Thyroid gland (tissue), 4 donors: Measurements from ENCODE around the gene PAPPA2. TPM values are rescaled to one million over a fixed set of nuclear protein-coding genes. Genes with fewer than 3 reads are reported as not detected.

ENCODE experiments used
- DNase-seq, 2 donors: peaks; one replicate each; pipeline ENCODE4 v3.0.0-alpha.2; 2019
- H3K27ac ChIP-seq, 3 donors: fragments of 200-600 bp; sonication (generic); 1 replicate in 2 of 3; 2 replicates in 1 of 3; pipeline ENCODE4 v1.5.1; 2016 to 2019; ENCODE audit warnings: mild to moderate bottlenecking in 1 of 3, moderate library complexity in 1 of 3
- H3K27me3 ChIP-seq: fragments of 200-600 bp; sonication (generic); one replicate; pipeline ENCODE4 v1.5.1; 2019
- H3K36me3 ChIP-seq, 2 donors: fragments of 200-600 bp; sonication (generic); one replicate each; pipeline ENCODE4 v1.5.1; 2016 to 2019
- H3K4me1 ChIP-seq, 2 donors: fragments of 200-600 bp; sonication (generic); one replicate each; pipeline ENCODE4 v1.5.1; 2017 to 2019
- H3K4me3 ChIP-seq, 3 donors: fragments of 200-600 bp; sonication (generic); replicated peaks in 1 of 3; 1 replicate in 2 of 3; 2 replicates in 1 of 3; pipeline ENCODE4 v1.5.1; 2016; ENCODE audit warnings: mild to moderate bottlenecking in 1 of 3
- H3K9me3 ChIP-seq: fragments of 200-600 bp; sonication (generic); one replicate; pipeline ENCODE4 v1.5.1; 2017
- POLR2A ChIP-seq, 2 donors: fragments of 450-650 bp; IDR thresholded peaks; one replicate each; pipeline ENCODE4 v1.6.1; 2017; ENCODE audit warnings: antibody characterized with exemption in 2 of 2, mild to moderate bottlenecking in 2 of 2, moderate library complexity in 1 of 2
- WGBS, 2 donors: methylation state at CpG; one replicate each; pipeline ENCODE4 v1.1.5; 2017; 5-methylcytosine and 5-hydroxymethylcytosine counted together
- intact Hi-C: fragments of 100-400 bp; cut with DNase I; formaldehyde crosslinking; loops from one replicate; pipeline ENCODE4 v1.15.1; 2023
- total RNA-seq, 4 donors: library from RNA; depleted of rRNA; stranded (reverse); fragments of >200 nt; gene quantifications; one replicate each; pipeline ENCODE4 v1.2.3, GENCODE V29; 2016
- TF ChIP-seq, protein P1 (sequence below), 6 experiments: fragments of 200-600 bp in 3 of 6; fragments of 450-650 bp in 3 of 6; sonication (generic) in 3 of 6; IDR thresholded peaks; one replicate each; pipeline ENCODE4 v1.5.1; 2016 to 2019; ENCODE audit warnings: antibody characterized with exemption in 6 of 6, mild to moderate bottlenecking in 2 of 6, inconsistent platforms in 1 of 6, moderate library complexity in 1 of 6

PAPPA2 gene
- total RNA-seq, 4 donors from 2014 or later = 1.1 to 2.7 (median 1.6) TPM

DNA sequence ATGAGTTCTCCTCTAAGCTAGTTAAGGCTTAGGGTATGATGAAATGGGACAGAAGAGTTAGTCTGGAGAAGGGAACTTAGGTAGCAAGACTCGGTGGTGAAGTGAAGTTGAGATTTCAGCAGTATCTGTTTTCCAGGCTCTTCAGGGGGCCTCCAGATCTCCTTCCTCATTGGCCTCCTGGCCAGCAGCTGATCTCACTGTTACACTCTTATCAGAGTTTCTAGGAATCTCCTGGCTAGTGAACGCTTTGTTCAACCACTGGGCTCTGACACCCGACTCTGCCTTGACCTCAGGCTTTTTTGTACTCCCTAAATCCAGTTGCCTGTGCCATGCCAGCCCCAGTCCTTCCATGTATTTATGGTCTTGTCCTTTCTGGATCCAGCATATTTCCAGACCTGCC, 390.5 kb downstream of the PAPPA2 start:
- Histone ChIP-seq H3K36me3 (no peaks in the 10 kb centered on the region), H3K27ac (no peak overlapping the region), H3K4me1 (no peaks in the 10 kb centered on the region), H3K27me3 (no peaks in the 10 kb centered on the region), H3K9me3 (no peaks in the 10 kb centered on the region), H3K4me3 (no peak overlapping the region)
- TF ChIP-seq, protein P1, sequence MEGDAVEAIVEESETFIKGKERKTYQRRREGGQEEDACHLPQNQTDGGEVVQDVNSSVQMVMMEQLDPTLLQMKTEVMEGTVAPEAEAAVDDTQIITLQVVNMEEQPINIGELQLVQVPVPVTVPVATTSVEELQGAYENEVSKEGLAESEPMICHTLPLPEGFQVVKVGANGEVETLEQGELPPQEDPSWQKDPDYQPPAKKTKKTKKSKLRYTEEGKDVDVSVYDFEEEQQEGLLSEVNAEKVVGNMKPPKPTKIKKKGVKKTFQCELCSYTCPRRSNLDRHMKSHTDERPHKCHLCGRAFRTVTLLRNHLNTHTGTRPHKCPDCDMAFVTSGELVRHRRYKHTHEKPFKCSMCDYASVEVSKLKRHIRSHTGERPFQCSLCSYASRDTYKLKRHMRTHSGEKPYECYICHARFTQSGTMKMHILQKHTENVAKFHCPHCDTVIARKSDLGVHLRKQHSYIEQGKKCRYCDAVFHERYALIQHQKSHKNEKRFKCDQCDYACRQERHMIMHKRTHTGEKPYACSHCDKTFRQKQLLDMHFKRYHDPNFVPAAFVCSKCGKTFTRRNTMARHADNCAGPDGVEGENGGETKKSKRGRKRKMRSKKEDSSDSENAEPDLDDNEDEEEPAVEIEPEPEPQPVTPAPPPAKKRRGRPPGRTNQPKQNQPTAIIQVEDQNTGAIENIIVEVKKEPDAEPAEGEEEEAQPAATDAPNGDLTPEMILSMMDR (IDR thresholded peaks at IDR 0.05) = no peak
- no peak for TF ChIP-seq POLR2A (IDR thresholded peaks at IDR 0.05)
- intact Hi-C loops = no loop called here
- DNase-seq = no peak
- 55 to 79% methylated on average over 3 of the region's 3 CpGs for WGBS, 2 donors

DNA sequence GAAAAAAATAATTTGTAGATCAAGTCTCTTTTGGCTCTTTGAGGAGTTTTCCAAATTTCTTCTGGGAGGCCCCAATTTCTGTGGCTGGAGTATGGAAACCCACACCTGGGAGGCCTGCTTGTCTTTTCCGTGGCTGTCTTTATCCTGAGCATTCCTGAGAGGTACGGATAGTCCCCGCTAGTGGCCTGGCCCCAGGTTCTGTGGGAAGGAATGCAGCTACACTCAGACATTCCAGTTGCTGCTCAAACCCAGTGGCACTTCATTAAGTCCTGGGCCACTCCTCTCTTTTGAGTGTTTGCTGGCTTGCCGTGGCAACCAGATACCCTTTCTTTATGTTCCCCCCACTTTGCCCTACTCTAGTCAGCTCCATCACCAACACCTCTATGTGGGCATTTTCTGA, 391.1 kb downstream of the PAPPA2 start:
- no peak overlapping the region for H3K27ac ChIP-seq
- no peak for DNase-seq
- no peak for TF ChIP-seq POLR2A (IDR thresholded peaks at IDR 0.05)
- TF ChIP-seq, protein P1 (IDR thresholded peaks at IDR 0.05) = no peak
- WGBS, 2 donors = 70 to 71% methylated on average over 4 of the region's 4 CpGs
- H3K27me3 ChIP-seq = no peaks in the 10 kb centered on the region
- H3K9me3 ChIP-seq = no peaks in the 10 kb centered on the region
- H3K36me3 ChIP-seq = no peaks in the 10 kb centered on the region
- H3K4me3 ChIP-seq = no peak overlapping the region
- intact Hi-C loops = no loop called here
- H3K4me1 ChIP-seq = no peaks in the 10 kb centered on the region

DNA sequence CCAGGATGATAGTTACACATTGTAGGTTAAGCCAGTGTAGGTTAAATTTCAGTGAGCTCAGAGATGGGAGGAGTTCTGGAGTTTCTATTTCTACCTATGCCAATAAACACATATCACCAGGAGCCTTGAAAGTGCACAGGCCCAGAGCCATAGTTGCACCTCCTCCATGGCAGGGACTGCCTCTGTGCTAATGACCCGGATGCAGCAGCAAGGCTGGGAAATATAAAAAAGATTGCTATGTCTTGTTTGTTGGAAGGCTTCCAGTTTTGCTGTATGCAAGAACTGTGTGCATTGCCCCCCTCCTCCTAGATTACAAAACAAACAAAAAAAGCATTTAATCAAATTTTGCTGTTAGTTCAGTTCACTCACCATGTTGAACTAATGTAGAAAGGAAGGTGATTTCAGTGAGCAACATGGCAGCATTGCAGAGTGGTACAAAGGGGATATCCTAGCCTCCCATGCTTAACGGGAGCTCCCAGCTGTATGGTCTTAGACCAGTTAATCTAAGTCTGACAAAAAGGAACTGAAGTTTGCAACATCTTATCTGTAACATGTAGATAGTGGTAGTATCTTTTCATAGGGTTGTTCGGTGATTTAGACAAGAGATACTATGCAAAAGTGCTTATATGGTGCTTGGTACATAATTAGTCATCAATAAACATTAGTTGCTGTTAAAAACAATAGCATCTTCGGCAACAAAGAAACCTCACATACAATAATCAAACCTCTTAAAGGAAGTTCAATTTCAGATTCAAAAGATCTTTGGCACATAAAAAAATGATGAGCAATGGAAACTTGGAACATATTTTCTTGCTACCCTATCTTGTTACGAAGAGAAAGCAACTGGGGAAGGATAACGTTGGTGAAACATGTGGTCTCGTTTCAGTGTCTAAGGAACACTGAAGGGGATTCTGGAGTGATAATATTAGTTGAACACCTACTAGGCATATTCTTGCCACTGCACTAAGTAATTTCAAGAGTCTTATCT, 392.1 kb downstream of the PAPPA2 start:
- intact Hi-C loops = no loop called here
- no peak for DNase-seq
- Histone ChIP-seq H3K9me3 (no peaks in the 10 kb centered on the region), H3K4me1 (no peaks in the 10 kb centered on the region), H3K4me3 (no peak overlapping the region), H3K27ac (no peak overlapping the region), H3K36me3 (no peaks in the 10 kb centered on the region), H3K27me3 (no peaks in the 10 kb centered on the region)
- 89% methylated on average over 7 of the region's 7 CpGs for WGBS, 2 donors
- TF ChIP-seq, protein P1 (IDR thresholded peaks at IDR 0.05) = no peak
- TF ChIP-seq POLR2A (IDR thresholded peaks at IDR 0.05) = no peak

DNA sequence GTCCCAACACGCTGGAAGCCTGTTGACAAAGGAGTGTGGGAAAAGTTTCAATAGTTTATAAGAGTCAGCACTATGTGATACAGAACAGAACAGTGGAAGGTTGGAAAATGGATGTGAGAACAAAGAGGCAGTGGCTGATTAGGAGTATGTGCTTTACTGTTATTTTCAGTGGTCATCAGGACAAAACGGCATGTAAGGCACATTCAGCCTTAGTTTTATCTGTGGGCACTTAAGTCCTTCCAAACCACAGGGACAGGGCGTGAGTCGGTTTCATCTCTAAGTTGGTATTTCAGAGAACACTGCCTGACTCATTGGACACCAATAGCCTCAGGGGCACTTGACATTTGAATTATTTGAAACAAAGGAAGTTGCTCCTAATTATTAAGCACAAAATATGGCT, 394.7 kb downstream of the PAPPA2 start:
- intact Hi-C loops = no loop called here
- no peaks in the 10 kb centered on the region for H3K4me1 ChIP-seq
- WGBS, 2 donors = 53 to 68% methylated on average over 4 of the region's 4 CpGs
- no peaks in the 10 kb centered on the region for H3K9me3 ChIP-seq
- no peak for DNase-seq
- no peaks in the 10 kb centered on the region for H3K27me3 ChIP-seq
- no peak overlapping the region for H3K4me3 ChIP-seq
- TF ChIP-seq, protein P1 (IDR thresholded peaks at IDR 0.05) = no peak
- no peak for TF ChIP-seq POLR2A (IDR thresholded peaks at IDR 0.05)
- H3K27ac ChIP-seq = no peak overlapping the region
- H3K36me3 ChIP-seq = no peaks in the 10 kb centered on the region

DNA sequence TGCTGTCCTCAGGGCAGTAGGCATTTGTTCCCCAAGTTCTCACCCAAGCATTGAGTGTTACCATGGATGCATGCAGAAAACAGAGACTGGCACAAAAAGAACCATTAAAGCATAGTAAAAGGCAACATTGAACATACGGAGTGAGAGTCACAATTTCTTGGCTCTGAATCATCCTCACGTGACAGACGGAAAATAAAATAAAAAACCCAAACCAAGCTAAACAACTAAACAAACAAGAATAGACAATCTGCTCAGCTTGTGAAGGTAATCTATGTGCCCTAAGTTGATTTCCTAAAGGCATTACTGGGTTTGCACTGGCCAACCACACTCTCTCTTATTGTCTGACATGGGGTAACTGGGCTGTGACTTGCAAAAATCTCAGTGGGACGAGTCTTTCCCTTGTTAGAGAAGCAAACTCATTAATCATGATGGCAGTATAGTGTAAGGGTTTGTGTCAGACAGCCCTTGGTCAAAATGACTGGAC, 395.5 kb downstream of the PAPPA2 start:
- Histone ChIP-seq H3K27me3 (no peaks in the 10 kb centered on the region), H3K27ac (no peak overlapping the region), H3K4me1 (no peaks in the 10 kb centered on the region), H3K4me3 (no peak overlapping the region), H3K36me3 (no peaks in the 10 kb centered on the region), H3K9me3 (no peaks in the 10 kb centered on the region)
- TF ChIP-seq POLR2A (IDR thresholded peaks at IDR 0.05) = no peak
- TF ChIP-seq, protein P1 (IDR thresholded peaks at IDR 0.05) = no peak
- 66 to 70% methylated on average over 4 of the region's 4 CpGs for WGBS, 2 donors
- no peak for DNase-seq
- intact Hi-C loops = no loop called here
